Loucy (cell line): Measurements from ENCODE around the gene RHOB.

Experiments
- H2AFZ ChIP-seq: fragments of 200-600 bp; sonication (generic); 2 replicates; pipeline ENCODE4 v1.6.0; 2016; ENCODE audit warnings: antibody characterized with exemption, mild to moderate bottlenecking, low read length, moderate library complexity
- H3F3A ChIP-seq: fragments of 200-600 bp; 2 replicates; pipeline ENCODE4 v1.6.0; 2016; ENCODE audit warnings: antibody characterized with exemption, low read depth, mild to moderate bottlenecking
- H3K27me3 ChIP-seq: fragments of 200-600 bp; sonication (generic); 2 replicates; pipeline ENCODE4 v1.6.1; 2014; ENCODE audit warnings: low read length, mild to moderate bottlenecking; ENCODE audit not compliant: insufficient read depth, poor library complexity, severe bottlenecking
- H3K36me3 ChIP-seq: fragments of 200-600 bp; sonication (generic); 2 replicates; pipeline ENCODE4 v1.6.1; 2016; ENCODE audit warnings: low read length; ENCODE audit not compliant: insufficient read depth
- H3K4me1 ChIP-seq: fragments of 200-600 bp; sonication (generic); 2 replicates; pipeline ENCODE4 v1.5.1; 2014; ENCODE audit warnings: low read length, mild to moderate bottlenecking; ENCODE audit not compliant: insufficient read depth, poor library complexity, severe bottlenecking
- H3K4me2 ChIP-seq: fragments of 200-600 bp; sonication (generic); 2 replicates; pipeline ENCODE4 v1.6.0; 2014; ENCODE audit warnings: antibody characterized with exemption, low read length, low read depth, mild to moderate bottlenecking; ENCODE audit not compliant: poor library complexity, severe bottlenecking
- H3K4me3 ChIP-seq: fragments of 200-600 bp; sonication (generic); 2 replicates; pipeline ENCODE4 v1.5.1; 2014; ENCODE audit warnings: low read length, mild to moderate bottlenecking, mixed read lengths; ENCODE audit not compliant: poor library complexity, severe bottlenecking
- H3K79me2 ChIP-seq: fragments of 200-600 bp; sonication (generic); 2 replicates; pipeline ENCODE4 v1.6.1; 2014; ENCODE audit warnings: low read length; ENCODE audit not compliant: insufficient read depth
- H3K9ac ChIP-seq: fragments of 200-600 bp; sonication (generic); 2 replicates; pipeline ENCODE4 v1.6.0; 2014; ENCODE audit warnings: mild to moderate bottlenecking, low read depth, low read length, moderate library complexity; ENCODE audit not compliant: poor library complexity, severe bottlenecking
- H3K9me2 ChIP-seq: fragments of 200-600 bp; sonication (generic); replicated peaks from 2 replicates; pipeline ENCODE4 v1.6.1; 2016; ENCODE audit warnings: low read depth, low read length, mixed read lengths
- H3K9me3 ChIP-seq: fragments of 200-600 bp; sonication (generic); 2 replicates; pipeline ENCODE4 v1.6.1; 2014; ENCODE audit warnings: mild to moderate bottlenecking, antibody characterized with exemption, low read length, low read depth; ENCODE audit not compliant: insufficient read depth
- H4K20me1 ChIP-seq: fragments of 200-600 bp; sonication (generic); 2 replicates; pipeline ENCODE4 v1.6.0; 2014; ENCODE audit warnings: antibody characterized with exemption, low read length, mild to moderate bottlenecking; ENCODE audit not compliant: insufficient read depth, poor library complexity, severe bottlenecking
- CTCF ChIP-seq: fragments of 200-600 bp; sonication (generic); conservative IDR thresholded peaks from 2 replicates; pipeline ENCODE4 v1.5.1; 2014; ENCODE audit warnings: mild to moderate bottlenecking, antibody characterized with exemption, low read length
- EZH2phosphoT487 ChIP-seq: fragments of 200-600 bp; IDR thresholded peaks from 2 replicates; pipeline ENCODE4 v1.6.1; 2018; ENCODE audit warnings: antibody characterized with exemption, mild to moderate bottlenecking, moderate library complexity, borderline replicate concordance

The RHOB gene

DNA sequence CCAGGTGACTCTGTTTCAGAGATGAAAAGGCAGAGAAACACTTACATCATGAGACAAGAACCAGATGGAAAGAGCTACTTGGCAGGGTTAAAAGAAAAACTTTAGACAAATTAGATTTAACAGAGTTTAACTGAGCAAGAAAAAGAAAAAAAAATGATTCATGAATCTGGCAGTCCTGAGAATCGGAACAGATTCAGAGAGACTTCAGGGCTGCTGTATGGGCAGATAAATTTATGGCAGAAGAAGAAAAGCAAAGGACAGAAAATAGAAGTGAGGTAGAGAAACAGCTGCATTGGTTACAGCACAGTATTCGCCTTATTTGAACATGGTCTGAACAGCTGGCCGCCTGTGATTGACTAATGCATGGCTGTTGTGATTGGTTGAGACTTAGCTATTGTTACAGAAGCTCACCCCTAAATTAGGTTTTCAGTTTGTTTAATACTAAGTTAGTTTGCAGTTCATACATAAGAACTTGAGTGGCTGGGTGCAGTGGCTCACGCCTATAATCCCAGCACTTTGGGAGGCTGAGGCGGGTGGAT lies 43.0 kb upstream of the RHOB start:
- Histone ChIP-seq H3K4me3 (no peak overlapping the region), H3K79me2 (no peaks in the 10 kb centered on the region), H3K36me3 (no peaks in the 10 kb centered on the region), H3K9me3 (no peaks in the 10 kb centered on the region), H3K27me3 (no peaks in the 10 kb centered on the region), H3K4me2 (no peak overlapping the region), H3K4me1 (no peaks in the 10 kb centered on the region), H4K20me1 (no peaks in the 10 kb centered on the region), H3K9me2 (no peaks in the 10 kb centered on the region), H2AFZ (no peak overlapping the region), H3K9ac (no peak overlapping the region), H3F3A (no peaks in the 10 kb centered on the region)
- no peak for TF ChIP-seq EZH2phosphoT487
- TF ChIP-seq CTCF = no peak

DNA sequence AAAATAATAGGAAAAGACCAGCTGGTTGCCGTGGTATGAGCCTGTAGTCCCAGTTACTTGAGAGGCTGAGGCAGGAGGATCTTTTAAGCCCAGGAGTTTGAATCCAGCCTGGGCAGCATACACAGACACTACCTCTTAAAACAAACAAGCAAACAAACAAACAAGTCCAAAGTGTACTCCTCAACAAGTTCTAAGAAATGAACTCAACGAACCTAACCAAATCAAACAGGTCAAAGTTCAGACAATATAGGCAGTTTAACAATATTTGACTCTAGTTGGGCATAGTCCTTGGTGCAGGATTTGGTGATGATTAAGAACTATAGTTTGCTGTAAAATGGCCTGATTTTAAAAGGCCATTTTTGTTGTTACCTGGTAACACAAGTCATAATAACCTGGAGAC lies 41.9 kb upstream of the RHOB start:
- H3K79me2 ChIP-seq = no peaks in the 10 kb centered on the region
- no peak for TF ChIP-seq EZH2phosphoT487
- no peak for TF ChIP-seq CTCF
- no peak overlapping the region for H3K4me3 ChIP-seq
- no peaks in the 10 kb centered on the region for H4K20me1 ChIP-seq
- H3K36me3 ChIP-seq = no peaks in the 10 kb centered on the region
- peaks cover 2% of the 10 kb centered on the region; the same call in 1 of the 2 replicates for H3K9me3 ChIP-seq
- H3K27me3 ChIP-seq = no peaks in the 10 kb centered on the region
- H3K4me2 ChIP-seq = no peak overlapping the region
- no peak overlapping the region for H3K9ac ChIP-seq
- no peaks in the 10 kb centered on the region for H3K9me2 ChIP-seq
- no peaks in the 10 kb centered on the region for H3K4me1 ChIP-seq
- no peaks in the 10 kb centered on the region for H3F3A ChIP-seq
- H2AFZ ChIP-seq = no peak overlapping the region

DNA sequence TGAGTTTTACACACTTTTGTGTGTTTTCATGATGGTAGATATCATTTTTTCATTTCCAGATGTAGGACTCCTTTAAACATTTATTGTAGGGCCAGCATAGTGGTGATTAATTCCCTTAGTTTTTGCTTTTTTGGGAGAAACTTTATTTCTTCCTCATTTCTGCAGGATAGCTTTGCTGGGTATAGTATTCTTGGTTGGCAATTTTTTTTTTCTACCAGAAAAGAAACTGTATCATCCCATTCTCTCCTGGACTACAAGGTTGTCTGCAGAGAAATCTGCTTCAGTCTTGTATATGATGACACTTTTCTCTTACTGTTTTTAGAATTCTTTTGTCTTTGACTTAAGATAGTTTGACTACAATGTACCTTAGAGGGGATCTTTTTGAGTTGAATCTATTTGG lies 37.8 kb upstream of the RHOB start:
- no peaks in the 10 kb centered on the region for H4K20me1 ChIP-seq
- no peaks in the 10 kb centered on the region for H3F3A ChIP-seq
- H3K27me3 ChIP-seq = no peaks in the 10 kb centered on the region
- no peak overlapping the region for H3K9ac ChIP-seq
- H2AFZ ChIP-seq = no peak overlapping the region
- H3K79me2 ChIP-seq = no peaks in the 10 kb centered on the region
- H3K4me3 ChIP-seq = no peak overlapping the region
- no peak for TF ChIP-seq CTCF
- no peak for TF ChIP-seq EZH2phosphoT487
- H3K4me1 ChIP-seq = no peaks in the 10 kb centered on the region
- H3K4me2 ChIP-seq = no peak overlapping the region
- H3K9me2 ChIP-seq = no peaks in the 10 kb centered on the region
- H3K9me3 ChIP-seq = peaks cover 6% of the 10 kb centered on the region; the same call in 1 of the 2 replicates
- H3K36me3 ChIP-seq = no peaks in the 10 kb centered on the region
